ENCODE measurements around the gene C16orf90. TPM values are rescaled to one million over a fixed set of nuclear protein-coding genes. Genes with fewer than 3 reads are reported as not detected.

Gene C16orf90
- total RNA-seq, 2 experiments from 2014 or later, result not detected

GRCh38 chr16:3525951-3526350, 30.7 kb upstream of the C16orf90 start:
- intact Hi-C loops (cut with DNase I, micrococcal nuclease), result loop anchor here in 1 of 2 experiments (2.0 kb wide), 1 partner anchor 139 kb away; no protein-coding TSS in a partner anchor
- Histone ChIP-seq H3K4me1 (ENCODE audit: insufficient read depth, low read length) (peaks cover 3% of the 10 kb centered on the region), H3K36me3 (ENCODE audit: insufficient read depth, low read length) (peaks cover 55% of the 10 kb centered on the region), H3K27me3 (ENCODE audit: control insufficient read depth in 1 of 2, insufficient read depth in 2 of 2, low read length in 2 of 2) (no peaks in the 10 kb centered on the region), H3K27ac (ENCODE audit: low read depth in 1 of 2, low read length in 2 of 2) (no peak overlapping the region), H3K4me3 (ENCODE audit: low read length) (no peak overlapping the region), H3K9me3 (ENCODE audit: control insufficient read depth in 1 of 2, insufficient read depth in 1 of 2, low read length in 2 of 2) (no peaks in the 10 kb centered on the region)
- H3K4me1 Mint-ChIP-seq (ENCODE audit: low read depth), result no peaks in the 10 kb centered on the region
- H3K36me3 Mint-ChIP-seq (ENCODE audit: low read depth), result peaks cover 69% of the 10 kb centered on the region
- H3K4me3 Mint-ChIP-seq, result no peak overlapping the region
- TF ChIP-seq, protein P1, sequence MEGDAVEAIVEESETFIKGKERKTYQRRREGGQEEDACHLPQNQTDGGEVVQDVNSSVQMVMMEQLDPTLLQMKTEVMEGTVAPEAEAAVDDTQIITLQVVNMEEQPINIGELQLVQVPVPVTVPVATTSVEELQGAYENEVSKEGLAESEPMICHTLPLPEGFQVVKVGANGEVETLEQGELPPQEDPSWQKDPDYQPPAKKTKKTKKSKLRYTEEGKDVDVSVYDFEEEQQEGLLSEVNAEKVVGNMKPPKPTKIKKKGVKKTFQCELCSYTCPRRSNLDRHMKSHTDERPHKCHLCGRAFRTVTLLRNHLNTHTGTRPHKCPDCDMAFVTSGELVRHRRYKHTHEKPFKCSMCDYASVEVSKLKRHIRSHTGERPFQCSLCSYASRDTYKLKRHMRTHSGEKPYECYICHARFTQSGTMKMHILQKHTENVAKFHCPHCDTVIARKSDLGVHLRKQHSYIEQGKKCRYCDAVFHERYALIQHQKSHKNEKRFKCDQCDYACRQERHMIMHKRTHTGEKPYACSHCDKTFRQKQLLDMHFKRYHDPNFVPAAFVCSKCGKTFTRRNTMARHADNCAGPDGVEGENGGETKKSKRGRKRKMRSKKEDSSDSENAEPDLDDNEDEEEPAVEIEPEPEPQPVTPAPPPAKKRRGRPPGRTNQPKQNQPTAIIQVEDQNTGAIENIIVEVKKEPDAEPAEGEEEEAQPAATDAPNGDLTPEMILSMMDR (IDR thresholded peaks at IDR 0.05), result no peak
- ATAC-seq (ENCODE audit: poor library complexity) (no peak), DNase-seq (no peak)
- peak overlapping the region; percentile 12 for H3K27ac Mint-ChIP-seq
- CTCF ChIA-PET, result no interaction called here
- H3K27me3 Mint-ChIP-seq, result no peaks in the 10 kb centered on the region
- POLR2A ChIA-PET, result interaction anchor here (0.6 to 1.0 kb wide), 2 partner anchors 28 to 40 kb away, joined by 3 read pairs; no protein-coding TSS in a partner anchor
- H3K9me3 Mint-ChIP-seq, result no peaks in the 10 kb centered on the region

DNA sequence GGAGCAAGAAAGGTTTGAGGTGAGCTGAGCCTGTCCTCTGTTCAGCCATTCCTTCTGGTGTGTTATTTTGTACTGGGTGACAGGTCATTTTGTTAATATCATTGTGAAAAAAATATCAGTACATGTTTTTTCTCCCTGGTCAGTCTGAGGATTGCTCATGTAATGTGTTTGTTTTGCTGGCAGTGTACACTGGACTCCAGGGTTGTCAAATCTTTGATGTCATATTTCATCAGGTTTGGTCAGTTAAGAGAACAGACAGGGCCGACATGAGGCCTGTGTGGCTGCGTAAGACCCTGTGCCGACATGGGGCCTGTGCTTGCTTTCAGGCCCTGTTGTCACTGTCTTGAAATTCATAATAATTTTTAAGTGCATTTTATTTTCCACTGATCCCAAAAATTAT, 28.0 kb upstream of the C16orf90 start:
- H3K9me3 ChIP-seq (ENCODE audit: control insufficient read depth in 1 of 2, insufficient read depth in 1 of 2, low read length in 2 of 2), result no peaks in the 10 kb centered on the region
- DNase-seq (no peak), ATAC-seq (ENCODE audit: poor library complexity) (no peak)
- peaks cover 73% of the 10 kb centered on the region for H3K36me3 Mint-ChIP-seq (ENCODE audit: low read depth)
- intact Hi-C loops (cut with DNase I, micrococcal nuclease), result no loop called here
- ChIA-PET POLR2A (no interaction called here), CTCF (no interaction called here)
- H3K36me3 ChIP-seq (ENCODE audit: insufficient read depth, low read length), result peaks cover 65% of the 10 kb centered on the region
- no peaks in the 10 kb centered on the region for H3K4me1 Mint-ChIP-seq (ENCODE audit: low read depth)
- H3K27ac ChIP-seq (ENCODE audit: low read depth in 1 of 2, low read length in 2 of 2), result no peak overlapping the region
- no peaks in the 10 kb centered on the region for H3K9me3 Mint-ChIP-seq
- no peaks in the 10 kb centered on the region for H3K27me3 ChIP-seq (ENCODE audit: control insufficient read depth in 1 of 2, insufficient read depth in 2 of 2, low read length in 2 of 2)
- H3K4me1 ChIP-seq (ENCODE audit: insufficient read depth, low read length), result peaks cover 3% of the 10 kb centered on the region
- no peaks in the 10 kb centered on the region for H3K27me3 Mint-ChIP-seq
- TF ChIP-seq, protein P1 (IDR thresholded peaks at IDR 0.05), result no peak
- H3K4me3 ChIP-seq (ENCODE audit: low read length), result no peak overlapping the region
- no peak overlapping the region for H3K4me3 Mint-ChIP-seq
- H3K27ac Mint-ChIP-seq, result no peak overlapping the region

- intact Hi-C loops (cut with DNase I, micrococcal nuclease), result no loop called here
- Histone ChIP-seq H3K9me3 (ENCODE audit: control insufficient read depth in 1 of 2, insufficient read depth in 1 of 2, low read length in 2 of 2) (no peaks in the 10 kb centered on the region), H3K4me1 (ENCODE audit: insufficient read depth, low read length) (peaks cover under 1% of the 10 kb centered on the region), H3K27me3 (ENCODE audit: control insufficient read depth in 1 of 2, insufficient read depth in 2 of 2, low read length in 2 of 2) (no peaks in the 10 kb centered on the region), H3K4me3 (ENCODE audit: low read length) (no peak overlapping the region), H3K27ac (ENCODE audit: low read depth in 1 of 2, low read length in 2 of 2) (no peak overlapping the region), H3K36me3 (ENCODE audit: insufficient read depth, low read length) (peaks cover 71% of the 10 kb centered on the region)
- Mint-ChIP-seq H3K9me3 (no peaks in the 10 kb centered on the region), H3K27ac (no peak overlapping the region), H3K4me1 (ENCODE audit: low read depth) (no peaks in the 10 kb centered on the region), H3K4me3 (no peak overlapping the region), H3K36me3 (ENCODE audit: low read depth) (peaks cover 73% of the 10 kb centered on the region), H3K27me3 (no peaks in the 10 kb centered on the region)
- ChIA-PET CTCF (no interaction called here), POLR2A (no interaction called here)
- peak in 1 of 14 experiments; percentile 27 for DNase-seq
- TF ChIP-seq, protein P1 (IDR thresholded peaks at IDR 0.05), result no peak
- ATAC-seq (ENCODE audit: poor library complexity), result no peak
Observed at GRCh38 chr16:3520841-3521240, 25.6 kb upstream of the C16orf90 start.

Data from CD4-positive, alpha-beta T cell (primary cell).